PFSK-1 (cell line): ENCODE measurements around the gene NCAM1.

Experiments used
- POLR2AphosphoS5 ChIP-seq: IDR thresholded peaks from 2 replicates; pipeline ENCODE4 v1.6.1; 2012; ENCODE audit warnings: low read depth, mild to moderate bottlenecking, control low read depth, low read length, moderate library complexity
- SIN3A ChIP-seq: IDR thresholded peaks from 2 replicates; pipeline ENCODE4 v1.6.1; 2012; ENCODE audit warnings: mild to moderate bottlenecking, low read length, moderate library complexity, borderline replicate concordance; ENCODE audit not compliant: insufficient read depth
- TF ChIP-seq, protein P1 (sequence below), 2 experiments: IDR thresholded peaks; 2 replicates each; pipeline versions ENCODE4 v1.6.1 to v1.8.0; 2011 to 2012; ENCODE audit warnings: low read depth in 2 of 2, low read length in 2 of 2, control low read depth in 1 of 2, inconsistent platforms in 1 of 2, mild to moderate bottlenecking in 1 of 2, moderate library complexity in 1 of 2; ENCODE audit not compliant: insufficient read depth in 1 of 2

DNA sequence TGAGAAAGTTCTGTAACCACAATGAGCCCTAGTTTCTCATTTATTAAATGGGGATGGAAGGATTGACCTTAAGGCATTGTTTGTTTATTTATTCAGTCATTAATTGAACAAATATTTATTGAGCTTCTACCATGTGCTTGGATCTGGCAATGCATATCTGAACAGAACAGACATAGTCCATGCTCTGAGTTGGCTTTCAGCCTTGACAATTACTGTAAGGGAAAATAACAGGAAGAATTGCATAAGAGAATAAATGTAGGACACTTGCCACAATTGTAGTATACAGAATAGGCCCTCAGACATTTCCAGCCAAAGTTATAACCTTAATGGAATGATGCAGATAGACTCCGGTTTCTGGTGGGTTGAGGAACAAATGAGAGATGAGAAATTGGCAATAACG lies 192.6 kb downstream of the NCAM1 start:
- TF ChIP-seq, protein P1, sequence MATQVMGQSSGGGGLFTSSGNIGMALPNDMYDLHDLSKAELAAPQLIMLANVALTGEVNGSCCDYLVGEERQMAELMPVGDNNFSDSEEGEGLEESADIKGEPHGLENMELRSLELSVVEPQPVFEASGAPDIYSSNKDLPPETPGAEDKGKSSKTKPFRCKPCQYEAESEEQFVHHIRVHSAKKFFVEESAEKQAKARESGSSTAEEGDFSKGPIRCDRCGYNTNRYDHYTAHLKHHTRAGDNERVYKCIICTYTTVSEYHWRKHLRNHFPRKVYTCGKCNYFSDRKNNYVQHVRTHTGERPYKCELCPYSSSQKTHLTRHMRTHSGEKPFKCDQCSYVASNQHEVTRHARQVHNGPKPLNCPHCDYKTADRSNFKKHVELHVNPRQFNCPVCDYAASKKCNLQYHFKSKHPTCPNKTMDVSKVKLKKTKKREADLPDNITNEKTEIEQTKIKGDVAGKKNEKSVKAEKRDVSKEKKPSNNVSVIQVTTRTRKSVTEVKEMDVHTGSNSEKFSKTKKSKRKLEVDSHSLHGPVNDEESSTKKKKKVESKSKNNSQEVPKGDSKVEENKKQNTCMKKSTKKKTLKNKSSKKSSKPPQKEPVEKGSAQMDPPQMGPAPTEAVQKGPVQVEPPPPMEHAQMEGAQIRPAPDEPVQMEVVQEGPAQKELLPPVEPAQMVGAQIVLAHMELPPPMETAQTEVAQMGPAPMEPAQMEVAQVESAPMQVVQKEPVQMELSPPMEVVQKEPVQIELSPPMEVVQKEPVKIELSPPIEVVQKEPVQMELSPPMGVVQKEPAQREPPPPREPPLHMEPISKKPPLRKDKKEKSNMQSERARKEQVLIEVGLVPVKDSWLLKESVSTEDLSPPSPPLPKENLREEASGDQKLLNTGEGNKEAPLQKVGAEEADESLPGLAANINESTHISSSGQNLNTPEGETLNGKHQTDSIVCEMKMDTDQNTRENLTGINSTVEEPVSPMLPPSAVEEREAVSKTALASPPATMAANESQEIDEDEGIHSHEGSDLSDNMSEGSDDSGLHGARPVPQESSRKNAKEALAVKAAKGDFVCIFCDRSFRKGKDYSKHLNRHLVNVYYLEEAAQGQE (IDR thresholded peaks at IDR 0.05; ENCODE audit: insufficient read depth in 1 of 2, low read depth in 2 of 2, low read length in 2 of 2), result no peak
- TF ChIP-seq POLR2AphosphoS5 (no peak), SIN3A (no peak)
